GM12872 (cell line): Measurements from ENCODE around the gene RHD.
A peak's percentile ranks its signal among the peaks of the same experiment; 100 is the strongest.

ENCODE experiments used
- CTCF ChIP-seq: IDR thresholded peaks from 3 replicates; pipeline ENCODE4 v1.5.1; 2011; ENCODE audit warnings: low read depth, mild to moderate bottlenecking, low read length, moderate library complexity; ENCODE audit not compliant: insufficient read depth

RHD gene

GRCh38 chr1:25253911-25254310 is 18.4 kb upstream of the RHD start:
- no peak for TF ChIP-seq CTCF

GRCh38 chr1:25255706-25256577 is 16.4 kb upstream of the RHD start:
- TF ChIP-seq CTCF: no peak

GRCh38 chr1:25256578-25256965 is 15.7 kb upstream of the RHD start:
- no peak for TF ChIP-seq CTCF

GRCh38 chr1:25257196-25257595 is 15.1 kb upstream of the RHD start:
- no peak for TF ChIP-seq CTCF

GRCh38 chr1:25336922-25337354 is 64.6 kb downstream of the RHD start:
- 0 out of 3 replicates have a peak, but pooled peaks have one; percentile 15 for TF ChIP-seq CTCF

- TF ChIP-seq CTCF: no peak
Observed at GRCh38 chr1:25338188-25338981, 66.1 kb downstream of the RHD start, which contains the start of gene TMEM50A. Gene TMEM50A, plus strand, starts transcription at chr1:25338334. Its CDS starts 2,153 bp downstream, at chr1:25340487.

GRCh38 chr1:25338986-25339385 is 66.7 kb downstream of the RHD start:
- no peak for TF ChIP-seq CTCF
